Retinal pigment epithelial cell (primary cell): ENCODE results near the gene RAPGEF6.
"Not testable (repeated sequence)": the region's sequence is repeated elsewhere in the genome, so short reads cannot be mapped to it uniquely, and the experiment has no call there.

Experiments used
- DNase-seq: peaks from one replicate; pipeline ENCODE4 v3.0.0-alpha.2; 2010; ENCODE audit warnings: low read depth
- H3K4me3 ChIP-seq: 2 replicates; pipeline ENCODE4 v1.5.1; 2011; ENCODE audit warnings: mild to moderate bottlenecking, low read length, control low read depth, moderate library complexity
- TF ChIP-seq, protein P1 (sequence below): conservative IDR thresholded peaks from 2 replicates; pipeline ENCODE4 v1.5.1; 2011; ENCODE audit warnings: low read depth, low read length, control low read depth, inconsistent platforms

Gene RAPGEF6

GRCh38 chr5:131595088-131596033 lies 39.7 kb downstream of the RAPGEF6 start:
- TF ChIP-seq, protein P1, sequence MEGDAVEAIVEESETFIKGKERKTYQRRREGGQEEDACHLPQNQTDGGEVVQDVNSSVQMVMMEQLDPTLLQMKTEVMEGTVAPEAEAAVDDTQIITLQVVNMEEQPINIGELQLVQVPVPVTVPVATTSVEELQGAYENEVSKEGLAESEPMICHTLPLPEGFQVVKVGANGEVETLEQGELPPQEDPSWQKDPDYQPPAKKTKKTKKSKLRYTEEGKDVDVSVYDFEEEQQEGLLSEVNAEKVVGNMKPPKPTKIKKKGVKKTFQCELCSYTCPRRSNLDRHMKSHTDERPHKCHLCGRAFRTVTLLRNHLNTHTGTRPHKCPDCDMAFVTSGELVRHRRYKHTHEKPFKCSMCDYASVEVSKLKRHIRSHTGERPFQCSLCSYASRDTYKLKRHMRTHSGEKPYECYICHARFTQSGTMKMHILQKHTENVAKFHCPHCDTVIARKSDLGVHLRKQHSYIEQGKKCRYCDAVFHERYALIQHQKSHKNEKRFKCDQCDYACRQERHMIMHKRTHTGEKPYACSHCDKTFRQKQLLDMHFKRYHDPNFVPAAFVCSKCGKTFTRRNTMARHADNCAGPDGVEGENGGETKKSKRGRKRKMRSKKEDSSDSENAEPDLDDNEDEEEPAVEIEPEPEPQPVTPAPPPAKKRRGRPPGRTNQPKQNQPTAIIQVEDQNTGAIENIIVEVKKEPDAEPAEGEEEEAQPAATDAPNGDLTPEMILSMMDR, result no peak
- no peak for DNase-seq
- no peak overlapping the region for H3K4me3 ChIP-seq

DNA sequence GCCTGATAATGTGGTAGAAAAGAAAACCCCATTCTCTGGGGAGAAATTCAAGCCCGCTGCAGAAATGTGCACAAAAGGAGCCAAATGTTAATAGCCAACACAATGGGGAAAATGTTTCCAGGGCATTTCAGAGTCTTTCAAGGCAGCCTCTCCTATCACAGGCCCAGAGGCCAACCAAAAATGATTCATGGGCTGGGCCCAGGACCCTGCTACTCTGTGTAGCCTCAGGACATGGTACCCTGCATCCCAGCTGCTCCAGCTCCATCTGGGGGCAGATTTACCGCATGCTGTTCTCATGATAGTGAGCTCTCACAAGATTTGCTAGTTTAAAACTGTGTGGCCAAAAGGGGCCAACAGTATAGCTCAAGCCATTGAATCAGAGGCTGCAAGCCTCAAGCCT lies 41.1 kb downstream of the RAPGEF6 start:
- TF ChIP-seq, protein P1, result no peak
- DNase-seq, result no peak
- no peak overlapping the region for H3K4me3 ChIP-seq

DNA sequence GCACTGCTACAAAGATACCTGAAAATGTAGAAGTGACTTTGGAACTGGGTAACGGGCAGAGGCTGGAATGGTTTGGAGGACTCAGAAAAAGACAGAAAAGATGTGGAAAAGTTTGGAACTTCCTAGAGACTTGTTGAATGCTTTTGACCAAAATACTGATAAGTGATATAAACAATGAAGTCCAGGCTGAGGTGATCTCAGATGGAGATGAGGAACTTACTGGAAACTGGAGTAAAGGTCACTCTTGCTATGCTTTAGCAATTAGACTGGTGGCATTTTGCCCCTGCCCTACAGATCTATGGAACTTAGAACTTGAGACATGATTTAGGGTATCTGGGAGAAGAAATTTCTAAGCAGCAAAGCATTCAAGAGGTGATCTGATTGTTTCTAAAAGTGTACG lies 41.6 kb downstream of the RAPGEF6 start:
- not testable (repeated sequence) for DNase-seq, H3K4me3 ChIP-seq

DNA sequence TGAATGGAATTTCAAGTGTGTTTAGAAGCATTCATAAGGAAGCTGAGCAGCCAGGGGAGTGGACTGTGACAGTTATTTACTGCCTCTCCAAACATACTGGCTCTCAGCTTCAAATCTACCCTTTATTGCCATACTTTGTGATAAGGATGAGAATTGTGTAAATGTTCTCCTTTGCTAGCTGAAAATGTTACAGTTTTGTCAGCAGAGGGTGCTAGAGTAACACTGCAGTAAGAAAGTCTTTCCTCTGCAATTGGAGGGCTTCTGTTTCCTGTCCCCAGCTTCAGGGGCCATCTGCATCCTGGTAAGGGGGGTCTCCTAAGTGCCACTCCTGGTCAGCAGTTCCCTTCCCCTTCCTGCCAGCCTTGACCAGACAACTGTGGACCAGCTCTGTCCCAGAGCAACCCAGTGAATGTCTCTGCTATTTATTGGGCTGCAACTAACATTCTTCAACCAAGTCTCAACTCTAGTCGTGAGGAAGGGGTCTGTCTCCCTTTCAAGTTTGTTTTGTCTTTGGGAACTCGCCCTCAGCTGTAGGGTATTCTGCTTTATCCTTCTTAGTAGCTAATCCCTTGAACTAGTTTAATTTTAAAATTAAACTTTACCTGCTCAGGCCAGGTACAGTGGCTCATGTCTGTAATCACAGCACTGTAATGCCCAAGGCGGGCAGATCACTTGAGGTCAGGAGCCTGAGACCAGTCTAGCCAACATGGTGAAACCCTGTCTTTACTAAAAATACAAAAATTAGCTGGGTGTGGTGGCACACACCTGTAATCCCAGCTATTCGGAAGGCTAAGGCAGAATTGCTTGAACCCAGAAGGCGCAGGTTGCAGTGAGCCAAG lies 45.3 kb downstream of the RAPGEF6 start:
- TF ChIP-seq, protein P1, result peak; percentile 92
- no peak overlapping the region for H3K4me3 ChIP-seq
- DNase-seq, result peak; percentile 33

DNA sequence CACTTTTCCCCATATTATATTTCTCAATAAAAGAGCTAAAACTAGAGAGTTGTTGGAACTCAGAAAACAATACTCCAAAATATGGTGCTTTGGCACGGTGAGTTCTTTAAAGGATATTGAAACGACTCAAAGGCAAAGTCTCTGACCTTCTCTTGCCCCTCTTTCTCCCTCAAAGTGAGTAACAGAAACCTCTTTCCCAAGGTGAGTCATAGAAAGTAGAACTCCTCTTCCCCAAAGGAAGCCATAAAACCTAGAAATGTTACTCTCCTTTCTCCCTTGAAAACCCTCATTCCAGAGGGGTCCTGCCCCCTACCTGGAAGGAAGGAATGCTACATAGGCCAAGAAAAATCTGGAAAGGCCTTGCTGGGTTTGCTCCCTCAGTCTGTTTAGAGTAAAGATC lies 47.5 kb downstream of the RAPGEF6 start:
- no peak overlapping the region for H3K4me3 ChIP-seq
- DNase-seq, result no peak
- TF ChIP-seq, protein P1, result no peak

GRCh38 chr5:131581702-131582101 lies 53.3 kb downstream of the RAPGEF6 start:
- TF ChIP-seq, protein P1, result no peak
- H3K4me3 ChIP-seq, result no peak overlapping the region
- no peak for DNase-seq

DNA sequence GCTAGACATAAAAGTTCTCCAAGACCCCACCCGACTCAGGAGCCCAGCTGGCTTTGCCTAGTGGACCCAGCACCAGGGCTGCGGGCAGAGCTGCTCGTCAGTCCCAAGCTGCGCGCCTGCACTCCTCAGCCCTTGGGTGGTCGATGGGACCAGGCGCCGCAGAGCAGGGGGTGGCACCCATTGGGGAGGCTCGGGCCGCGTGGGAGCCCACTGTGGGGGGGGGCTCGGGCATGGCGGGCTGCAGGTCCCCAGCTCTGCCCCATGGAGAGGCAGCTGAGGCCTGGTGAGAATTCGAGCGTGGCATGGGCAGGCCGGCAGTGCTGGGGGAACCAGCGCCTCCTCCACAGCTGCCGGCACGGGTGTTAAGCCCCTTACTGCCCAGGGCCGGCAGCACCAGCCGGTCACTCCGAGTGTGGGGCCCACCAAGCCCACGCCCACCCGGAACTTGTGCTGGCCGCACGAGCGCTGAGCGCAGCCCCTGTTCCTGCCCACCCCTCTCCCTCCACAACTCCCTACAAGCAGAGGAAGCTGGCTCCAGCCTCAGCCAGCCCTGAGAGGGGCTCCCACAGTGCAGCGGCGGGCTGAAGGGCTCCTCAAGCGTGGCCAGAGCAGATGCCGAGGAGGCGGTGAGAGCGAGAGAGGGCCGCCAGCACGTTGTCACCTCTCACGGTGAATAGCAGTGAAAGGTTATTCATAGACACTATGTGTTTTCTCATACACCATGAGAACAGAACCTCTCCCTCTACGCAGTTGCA lies 54.9 kb downstream of the RAPGEF6 start:
- H3K4me3 ChIP-seq, result no peak overlapping the region
- TF ChIP-seq, protein P1, result no peak
- DNase-seq, result no peak
